ENCODE data around the gene BAG5.

The BAG5 gene

GRCh38 chr14:103546652-103547454, 15.6 kb downstream of the BAG5 start:
- DNase-seq (ENCODE audit: low read depth), result peak; percentile 56

DNA sequence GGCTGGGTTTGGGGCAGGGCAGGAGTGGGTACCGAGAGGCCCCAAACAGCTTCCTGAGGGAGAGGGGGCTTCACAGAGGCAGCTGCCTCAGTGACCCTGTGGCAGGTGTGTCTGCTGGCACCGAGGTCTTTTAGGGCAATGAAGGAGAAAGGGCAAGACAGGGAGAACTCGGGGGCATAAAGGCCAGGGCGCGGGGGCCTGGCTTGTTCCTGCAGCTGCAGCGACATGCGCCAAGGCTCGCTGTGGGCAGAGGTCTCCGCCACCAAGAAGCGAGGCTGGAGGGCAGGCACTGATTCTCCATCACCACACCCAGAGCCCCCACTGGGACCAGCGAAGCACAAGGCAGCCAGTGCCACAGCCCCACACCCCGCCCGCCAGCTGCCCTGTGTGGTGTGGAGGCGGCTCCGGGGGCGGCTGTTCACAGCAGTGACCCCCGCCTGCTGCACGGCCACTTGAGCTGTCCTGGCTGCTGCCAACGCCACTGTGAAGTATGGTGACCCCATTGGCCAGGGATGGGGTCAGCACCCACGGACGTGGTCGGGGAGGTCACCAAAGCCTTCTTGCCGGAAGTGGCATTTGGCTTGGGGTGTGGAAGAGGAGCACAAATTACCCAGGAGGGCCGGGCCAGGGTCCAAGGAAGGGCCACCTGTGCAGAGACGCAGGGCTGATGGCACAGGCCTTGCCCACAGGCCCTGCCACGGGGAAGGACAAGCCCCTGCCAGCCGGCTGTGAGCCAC, 16.4 kb downstream of the BAG5 start:
- no peak for DNase-seq (ENCODE audit: low read depth)

GRCh38 chr14:103545219-103545914, 17.1 kb downstream of the BAG5 start:
- no peak for DNase-seq (ENCODE audit: low read depth)

DNA sequence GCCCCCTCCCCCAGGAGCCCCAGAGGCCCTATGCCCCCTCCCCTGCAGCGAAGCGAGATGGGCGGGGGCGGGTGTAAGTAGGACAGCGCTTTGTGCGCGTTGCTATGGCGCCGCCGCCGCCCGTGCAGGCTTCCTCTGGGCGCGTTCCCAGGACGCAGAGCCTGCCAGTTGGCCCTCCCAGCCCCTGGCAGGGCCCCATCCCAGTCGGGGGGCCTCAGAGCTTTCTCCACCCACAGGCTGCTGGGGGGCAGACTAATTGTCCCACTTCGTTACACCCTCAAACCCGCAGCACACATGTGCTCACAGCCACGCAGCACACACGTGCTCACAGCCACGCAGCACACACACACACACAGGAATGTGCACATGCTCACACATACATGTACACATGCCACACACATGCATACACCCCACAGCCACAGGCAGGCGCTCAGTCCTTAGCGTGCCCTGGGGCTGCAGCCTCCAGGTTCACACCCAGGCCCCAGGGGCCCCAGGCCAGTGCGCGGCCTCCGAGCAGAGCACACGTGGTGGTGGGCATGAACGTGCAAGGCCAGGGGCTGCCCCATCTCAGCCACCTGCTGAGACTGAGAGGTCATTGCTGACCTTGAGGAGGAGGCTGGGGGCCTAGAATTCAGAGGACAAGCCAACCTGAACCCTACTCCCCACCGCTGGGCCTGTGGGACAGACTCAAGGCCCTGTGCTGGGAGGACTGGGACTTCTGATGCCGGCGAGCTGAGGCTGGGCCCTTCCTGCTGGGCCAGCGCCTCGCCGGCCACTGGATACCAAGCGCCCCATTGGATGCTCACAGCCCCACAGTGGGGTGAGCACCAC, 17.9 kb downstream of the BAG5 start:
- no peak for DNase-seq (ENCODE audit: low read depth)

DNA sequence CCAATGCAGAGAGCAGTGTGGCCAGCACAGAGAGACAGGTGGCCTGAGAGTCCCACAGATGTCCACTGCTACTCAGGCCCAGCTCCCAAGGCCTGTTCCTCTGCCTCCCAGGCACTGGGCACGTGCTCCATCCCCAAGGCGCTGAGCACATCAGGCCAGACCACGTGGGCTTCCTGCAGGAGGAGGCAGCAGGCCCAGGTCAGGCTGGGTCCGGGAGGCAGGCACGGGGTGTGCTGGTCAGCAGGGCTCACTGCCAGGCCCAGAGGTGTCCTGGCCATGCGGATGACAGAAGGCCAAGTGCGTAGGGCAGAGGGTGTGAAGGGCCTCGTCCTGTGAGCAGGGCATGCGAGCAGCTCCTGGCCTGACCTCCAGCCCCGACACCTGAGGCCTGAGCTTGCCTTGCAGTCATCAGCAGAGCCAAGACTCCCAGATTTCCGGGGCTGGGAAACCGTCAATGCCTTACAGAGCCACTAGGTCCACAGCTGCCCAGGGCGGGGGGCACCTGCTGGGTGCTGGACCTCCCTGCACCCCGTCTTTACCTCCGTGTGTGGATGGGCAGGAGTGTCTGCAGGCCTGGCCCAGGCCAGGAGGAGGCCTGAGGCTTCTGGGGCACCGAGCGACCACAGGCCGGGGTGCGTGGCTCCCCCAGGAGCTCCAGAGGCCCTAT, 18.6 kb downstream of the BAG5 start:
- DNase-seq (ENCODE audit: low read depth), result no peak

GRCh38 chr14:103543140-103543539, 19.3 kb downstream of the BAG5 start:
- no peak for DNase-seq (ENCODE audit: low read depth)

DNA sequence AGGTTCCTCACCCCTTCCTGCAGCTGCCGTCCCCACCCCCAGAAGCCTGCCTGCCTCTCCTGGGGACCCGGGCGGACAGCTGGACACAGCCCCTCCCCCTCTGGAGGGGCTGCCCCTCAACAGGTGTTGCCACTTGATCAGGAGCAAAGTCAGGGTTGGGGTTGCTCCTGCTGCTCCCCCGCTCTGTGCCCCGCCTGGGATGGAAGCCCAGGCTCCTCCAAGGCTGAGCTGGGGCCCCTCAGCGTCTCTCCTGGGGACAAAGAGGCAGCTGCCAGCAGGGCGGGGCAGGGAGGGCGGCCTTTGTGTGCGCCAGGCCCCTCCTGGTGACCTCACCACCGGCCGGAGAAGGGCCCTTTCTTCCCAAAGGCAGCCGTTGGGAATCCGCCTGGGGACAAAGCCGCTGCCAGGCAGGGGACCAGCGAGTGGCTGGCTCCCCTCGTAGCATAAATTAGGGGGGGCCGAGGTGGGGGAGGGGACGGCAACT, 19.8 kb downstream of the BAG5 start:
- DNase-seq (ENCODE audit: low read depth), result no peak

DNA sequence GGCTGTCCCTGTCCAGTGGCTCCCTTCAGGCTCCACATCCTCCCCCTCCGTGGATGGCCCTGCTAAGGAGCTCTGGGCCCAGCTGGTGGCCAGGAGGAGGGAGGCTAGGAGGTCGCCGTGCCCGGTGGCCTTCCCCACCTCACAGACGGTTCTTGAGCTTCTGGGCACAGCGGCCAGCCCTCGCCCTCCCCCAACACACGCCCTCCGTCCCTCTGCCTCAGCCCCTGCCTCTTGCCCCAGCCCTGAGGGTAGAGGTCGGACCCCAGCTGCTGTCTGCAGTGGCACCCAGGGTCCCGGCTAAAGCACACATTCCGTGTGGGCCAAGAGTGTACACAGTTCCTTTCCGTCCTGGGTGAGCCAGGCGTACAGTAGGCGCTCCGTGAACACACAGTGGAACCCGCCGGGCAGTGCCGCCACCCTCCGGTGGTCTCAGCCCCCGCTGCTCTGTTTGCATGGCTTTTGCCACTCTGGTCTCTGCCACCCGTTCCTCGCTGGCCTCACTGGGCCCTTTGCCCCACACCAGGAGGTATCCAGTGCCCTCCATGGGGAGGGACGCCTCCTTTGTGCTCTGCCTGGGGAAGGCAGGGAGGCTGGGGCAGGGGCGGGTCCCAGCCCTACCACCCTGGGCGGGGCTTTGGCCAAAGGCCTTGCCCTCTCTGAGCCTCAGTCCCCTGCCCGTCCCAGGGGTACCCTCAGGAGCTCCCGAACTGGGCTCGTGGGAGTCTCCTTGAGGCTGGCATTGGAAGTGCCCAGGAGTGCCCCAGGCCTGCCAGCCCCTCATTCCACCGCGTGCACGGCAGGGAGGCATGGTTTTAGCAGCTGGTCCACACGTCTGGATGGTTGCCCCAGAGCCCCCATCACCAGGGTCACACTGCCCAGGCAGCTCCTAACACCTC, 20.5 kb downstream of the BAG5 start:
- DNase-seq (ENCODE audit: low read depth), result no peak

DNA sequence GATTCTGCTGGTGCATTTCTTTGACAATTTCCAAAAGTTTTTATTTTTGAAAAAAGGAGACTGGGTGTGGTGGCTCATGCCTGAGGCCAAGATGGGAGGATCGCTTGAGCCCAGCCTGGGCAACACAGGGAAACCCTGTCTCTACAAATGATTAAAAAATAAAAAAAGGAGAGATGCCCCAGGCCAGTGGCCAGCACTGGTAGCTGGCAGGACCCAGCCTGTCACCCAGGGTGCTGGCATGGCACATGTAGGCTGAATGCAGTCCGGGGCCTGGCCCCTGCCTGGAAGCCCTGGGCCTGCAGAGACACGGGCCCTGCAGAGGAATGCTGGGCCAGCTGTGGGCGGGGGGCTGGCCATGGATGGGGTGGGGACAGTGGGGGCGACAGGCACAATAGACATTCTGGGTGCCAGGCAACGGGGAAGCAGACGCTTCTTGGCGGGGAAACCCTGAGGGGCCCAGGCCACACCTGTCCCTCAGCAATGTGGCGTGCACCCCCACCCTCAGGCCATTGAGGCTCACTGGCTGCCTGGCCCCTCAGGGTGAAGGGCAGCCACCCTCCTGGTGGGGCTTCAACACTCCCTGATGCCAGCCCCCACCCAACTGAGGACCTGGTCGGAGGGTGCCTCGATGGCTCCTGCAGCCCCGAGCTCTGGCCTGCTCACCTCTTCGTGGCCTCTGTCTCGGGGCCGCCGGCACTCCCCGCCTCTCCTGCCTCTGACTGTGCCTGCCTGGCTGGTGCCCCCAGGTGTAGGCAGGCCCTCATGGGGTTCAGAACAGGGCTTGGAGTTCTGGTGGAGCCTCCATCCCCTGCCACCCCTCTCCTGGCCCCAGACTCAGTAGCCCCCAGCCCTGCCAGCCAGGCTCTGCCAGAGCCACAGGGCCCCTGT, 21.4 kb downstream of the BAG5 start:
- no peak for DNase-seq (ENCODE audit: low read depth)

DNA sequence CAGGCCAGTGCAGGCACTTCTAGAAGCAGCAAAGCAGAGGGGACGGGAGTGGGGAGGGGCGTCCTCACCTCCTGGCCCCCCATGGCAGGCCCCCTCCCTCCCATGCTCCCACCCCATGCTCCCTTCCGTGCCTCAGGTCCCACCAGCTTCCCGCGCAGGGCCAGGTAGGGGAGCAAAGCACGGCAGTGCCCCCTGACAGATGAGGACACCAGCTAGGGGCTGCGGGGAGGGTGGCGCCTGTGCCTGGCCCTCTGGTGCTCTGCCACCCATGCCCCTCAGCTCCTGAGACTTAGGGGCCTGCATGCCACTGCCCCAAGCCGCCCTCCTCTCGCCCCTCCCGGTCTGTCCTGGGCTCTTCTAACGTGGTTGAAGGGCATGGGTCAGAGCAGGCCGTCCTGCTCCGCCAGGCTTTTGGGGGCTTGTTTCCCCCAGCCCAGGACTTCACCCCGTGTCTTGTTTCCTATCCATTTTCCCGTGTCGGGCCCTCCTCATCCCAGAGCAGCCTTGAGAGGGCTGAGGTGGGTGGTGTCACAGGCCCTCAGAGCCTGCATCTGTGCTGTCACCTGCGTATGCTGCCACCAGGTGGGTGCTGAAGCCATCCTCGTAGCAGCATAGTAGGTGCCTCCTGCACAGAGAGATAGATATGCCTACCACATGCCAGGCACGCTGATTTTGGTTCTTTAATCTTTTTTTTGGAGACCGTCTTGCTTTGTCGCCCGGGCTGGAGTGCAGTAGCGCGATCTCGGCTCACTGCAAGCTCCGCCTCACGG, 23.2 kb downstream of the BAG5 start:
- no peak for DNase-seq (ENCODE audit: low read depth)

DNA sequence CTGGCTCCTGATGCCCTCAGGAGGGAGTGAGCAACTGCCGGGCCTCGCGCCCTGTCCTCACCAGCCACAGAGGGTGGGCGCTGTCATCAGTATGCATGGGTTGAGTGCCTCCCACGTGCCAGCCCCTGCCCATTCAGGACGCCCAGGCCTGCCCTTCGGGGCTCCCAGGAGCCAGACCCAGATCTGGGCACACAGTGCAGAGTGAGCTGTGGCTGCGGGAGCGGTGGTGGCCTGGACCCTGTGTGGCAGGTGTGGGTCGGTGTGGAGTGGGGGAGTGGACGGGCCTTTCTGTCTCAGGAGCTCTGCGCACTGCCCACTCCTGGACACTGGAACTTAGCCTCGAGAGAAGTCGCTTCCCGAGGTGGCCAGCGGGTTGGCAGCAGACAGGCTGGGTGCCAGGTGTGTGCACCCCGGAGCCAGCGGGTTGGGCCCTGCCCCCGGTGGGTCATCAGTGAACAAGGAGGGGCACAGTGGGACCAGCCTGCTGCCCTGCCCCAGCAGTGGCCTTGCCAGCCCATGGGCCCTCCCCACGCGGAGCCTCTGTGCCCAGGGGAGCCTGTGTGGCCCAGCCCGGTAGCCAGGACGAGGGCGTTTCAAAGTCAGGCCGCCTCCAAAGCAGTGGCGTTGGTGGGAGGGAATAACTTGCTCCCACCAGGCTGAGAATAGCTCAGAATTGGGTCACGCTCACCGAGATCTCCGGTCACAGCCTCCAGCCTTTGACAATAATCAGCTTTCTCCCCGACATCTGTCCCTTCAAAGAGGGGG, 24.0 kb downstream of the BAG5 start:
- no peak for DNase-seq (ENCODE audit: low read depth)

DNA sequence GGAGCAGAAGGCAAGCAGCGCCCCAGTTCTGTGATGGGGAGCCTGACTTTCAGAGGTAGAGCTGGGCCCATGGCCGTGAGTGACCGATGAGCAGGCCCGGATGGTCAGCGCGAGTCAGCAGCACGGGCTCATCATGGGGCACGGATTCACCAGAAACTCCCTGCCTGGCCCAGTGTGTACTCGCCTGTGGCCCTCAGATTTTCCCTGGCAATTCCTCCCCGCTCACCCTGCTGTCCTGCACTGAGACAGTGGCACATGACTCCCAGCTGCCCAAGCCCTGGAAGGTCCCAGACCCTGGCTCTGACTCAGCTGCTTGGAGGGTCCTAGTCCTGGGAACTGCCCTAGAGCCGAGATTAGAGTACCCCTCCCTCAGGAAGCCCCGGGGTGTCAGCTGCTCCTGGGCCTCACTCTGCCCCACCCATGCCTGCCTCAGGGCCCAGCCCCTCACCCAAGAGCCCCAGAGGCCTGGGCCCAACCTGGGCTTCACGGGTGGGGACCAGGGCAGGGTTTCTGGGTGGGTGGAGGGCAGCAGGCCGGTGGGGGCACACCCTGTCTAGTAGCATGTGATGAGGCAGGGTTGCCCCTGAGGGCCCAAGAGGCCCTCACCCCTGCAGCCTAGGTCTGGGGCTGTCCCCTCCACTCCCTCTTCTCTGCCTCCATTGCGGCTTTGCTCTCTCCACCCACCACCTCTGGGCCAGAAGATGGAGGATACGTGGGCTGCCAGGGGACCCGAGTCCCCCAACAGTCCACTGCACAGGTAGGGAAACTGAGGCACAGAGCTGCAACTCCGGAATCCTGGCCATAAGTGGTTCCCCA, 25.1 kb downstream of the BAG5 start:
- no peak for DNase-seq (ENCODE audit: low read depth)

DNA sequence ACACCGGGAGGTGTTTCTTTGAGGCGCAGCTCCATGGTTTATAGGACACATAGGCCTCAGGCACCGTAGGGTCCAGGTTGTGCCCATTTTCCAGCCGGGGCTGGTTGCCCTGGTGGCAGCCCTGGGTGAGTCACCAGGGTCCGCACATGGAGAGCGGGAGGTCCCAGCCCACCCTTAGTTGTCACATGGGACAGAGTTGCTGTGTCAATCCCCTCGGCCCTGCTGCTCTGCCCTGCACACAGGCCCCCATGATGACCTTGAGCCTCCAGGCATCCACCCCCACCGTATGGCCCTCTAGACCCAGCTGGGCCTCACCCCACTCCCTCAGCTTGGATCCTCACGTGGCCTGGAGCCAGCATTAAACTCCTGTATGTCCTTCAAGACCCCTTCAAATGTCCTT, 25.8 kb downstream of the BAG5 start:
- DNase-seq (ENCODE audit: low read depth), result no peak

DNA sequence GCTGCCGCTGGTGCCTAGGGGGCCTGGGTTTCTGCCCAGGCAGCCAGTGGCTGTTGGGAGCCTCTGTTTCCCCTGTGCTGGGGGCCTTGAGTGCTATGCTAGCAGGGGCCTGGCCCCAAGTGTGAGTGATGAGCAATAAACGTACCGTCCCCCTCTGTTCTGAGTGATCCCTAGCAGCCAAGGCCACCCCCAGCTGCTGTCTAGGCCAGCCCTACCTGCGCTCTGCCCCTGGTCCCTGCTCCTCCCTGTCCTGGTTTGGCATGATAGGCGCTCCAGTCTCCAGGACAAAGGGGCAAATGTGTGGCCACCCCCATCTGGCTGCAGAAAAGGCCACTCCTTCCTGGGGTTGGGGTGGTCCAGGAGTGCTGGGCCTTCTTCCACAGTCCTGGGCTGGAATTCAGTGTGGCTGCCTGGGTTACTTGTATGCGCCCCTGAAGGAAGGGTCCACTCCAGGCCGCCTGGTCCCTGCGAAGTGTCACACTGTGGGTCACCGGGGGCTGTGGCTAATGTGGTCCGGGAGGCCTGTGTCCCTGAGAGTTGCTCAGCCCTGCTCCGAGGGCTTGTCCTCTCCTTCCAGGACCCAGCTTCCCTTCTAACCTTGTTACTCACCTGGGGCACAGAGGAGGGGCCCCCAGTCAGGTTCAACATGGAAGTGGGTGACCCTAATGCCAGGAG, 26.4 kb downstream of the BAG5 start:
- no peak for DNase-seq (ENCODE audit: low read depth)

DNA sequence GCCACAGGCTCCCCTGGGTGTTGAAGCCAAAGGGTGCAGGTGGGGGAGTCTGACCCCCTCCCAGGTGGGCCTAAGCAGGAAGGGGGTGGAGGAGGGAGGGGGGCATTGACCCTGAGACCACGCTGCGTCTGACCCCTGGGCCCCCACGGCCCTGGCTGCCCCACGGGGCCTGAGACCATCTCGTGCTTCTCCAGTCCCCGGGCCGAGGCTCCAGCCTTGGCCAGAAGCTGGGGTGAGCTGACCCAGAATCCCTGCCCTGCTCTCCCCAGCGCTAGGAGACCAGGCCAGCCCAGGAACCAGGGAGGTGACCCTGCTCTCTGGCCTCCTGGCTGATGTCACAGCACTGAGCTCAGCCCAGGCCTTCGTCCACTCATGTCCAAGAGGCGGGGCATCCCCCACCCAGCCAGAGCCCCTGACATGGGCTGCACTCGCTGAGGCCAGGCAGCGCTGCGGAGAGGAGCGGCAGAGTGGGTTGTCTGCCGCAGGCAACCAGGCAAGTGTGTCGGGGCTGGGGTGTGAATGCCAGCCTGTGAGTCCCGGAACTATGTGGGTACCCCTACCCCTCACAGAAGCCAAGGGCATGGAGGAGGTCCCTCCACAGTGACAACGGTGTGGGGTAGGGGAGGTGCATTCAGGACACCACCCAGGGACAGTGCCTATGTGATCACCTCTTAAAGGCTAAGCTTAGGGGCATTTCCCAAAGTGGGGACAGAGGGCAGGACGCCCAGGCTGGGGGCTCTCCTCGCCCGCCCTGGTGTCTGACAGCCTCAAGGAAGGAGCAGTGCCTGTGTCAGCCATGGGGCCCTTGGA, 27.2 kb downstream of the BAG5 start:
- no peak for DNase-seq (ENCODE audit: low read depth)

All from stimulated activated CD4-positive, alpha-beta T cell treated with anti-CD3 and anti-CD28 coated beads, Interleukin-2, amount 100 ng/mL, for 4 hours (primary cell).